GM12892 (cell line): ENCODE results near the gene SORCS2.

Source experiments
- POLR2A ChIP-seq: IDR thresholded peaks from 2 replicates; pipeline ENCODE4 v1.6.1; 2011; ENCODE audit warnings: low read depth, low read length, control low read depth
- POLR2AphosphoS5 ChIP-seq: IDR thresholded peaks from 2 replicates; pipeline ENCODE4 v1.6.1; 2011; ENCODE audit warnings: low read depth, low read length, control low read depth
- TAF1 ChIP-seq: IDR thresholded peaks from 2 replicates; pipeline ENCODE4 v1.6.1; 2011; ENCODE audit warnings: low read depth, mild to moderate bottlenecking, control low read depth, low read length, borderline replicate concordance

GRCh38 chr4:7148337-7148736 is 44.0 kb upstream of the SORCS2 start:
- TF ChIP-seq TAF1 (no peak), POLR2AphosphoS5 (no peak), POLR2A (no peak)
